Karpas-422 (cell line): ENCODE data around the gene RASL10B. TPM values are rescaled to one million over a fixed set of nuclear protein-coding genes. Genes with fewer than 3 reads are reported as not detected.

Experiments used
- DNase-seq: peaks from one replicate; pipeline ENCODE4 v3.0.0-alpha.2; 2015
- H2AFZ ChIP-seq: fragments of 200-600 bp; sonication (generic); 2 replicates; pipeline ENCODE4 v1.6.1; 2014; ENCODE audit warnings: antibody characterized with exemption, low read length, mixed read lengths
- H3K27ac ChIP-seq: fragments of 200-600 bp; sonication (generic); 2 replicates; pipeline ENCODE4 v1.5.1; 2014; ENCODE audit warnings: mild to moderate bottlenecking, low read length, moderate library complexity
- H3K27me3 ChIP-seq: fragments of 200-600 bp; sonication (generic); 2 replicates; pipeline ENCODE4 v1.6.1; 2014; ENCODE audit warnings: low read length, mixed read lengths
- H3K36me3 ChIP-seq: fragments of 200-600 bp; sonication (generic); 2 replicates; pipeline ENCODE4 v1.6.1; 2014; ENCODE audit warnings: low read length, mixed read lengths; ENCODE audit not compliant: insufficient read depth
- H3K4me1 ChIP-seq: fragments of 200-600 bp; sonication (generic); 2 replicates; pipeline ENCODE4 v1.6.1; 2014; ENCODE audit warnings: mild to moderate bottlenecking, low read length, mixed read lengths
- H3K4me2 ChIP-seq: fragments of 200-600 bp; sonication (generic); 2 replicates; pipeline ENCODE4 v1.6.1; 2014; ENCODE audit warnings: low read length, low read depth, mild to moderate bottlenecking; ENCODE audit not compliant: poor library complexity, severe bottlenecking
- H3K4me3 ChIP-seq: fragments of 200-600 bp; sonication (generic); 2 replicates; pipeline ENCODE4 v1.5.1; 2014; ENCODE audit warnings: mild to moderate bottlenecking, antibody characterized with exemption, low read length, mixed read lengths
- H3K79me2 ChIP-seq: fragments of 200-600 bp; sonication (generic); 2 replicates; pipeline ENCODE4 v1.6.1; 2014; ENCODE audit warnings: mild to moderate bottlenecking, low read length, mixed read lengths
- H3K9ac ChIP-seq: fragments of 200-600 bp; sonication (generic); 2 replicates; pipeline ENCODE4 v1.6.0; 2014; ENCODE audit warnings: low read length
- H3K9me2 ChIP-seq: fragments of 200-600 bp; sonication (generic), shearing (Covaris generic); replicated peaks from 2 replicates; pipeline ENCODE4 v1.6.0; 2014; ENCODE audit warnings: mild to moderate bottlenecking, low read length, moderate library complexity; ENCODE audit not compliant: insufficient read depth
- H3K9me3 ChIP-seq: fragments of 300-700, 200-600 bp; sonication (generic); 2 replicates; pipeline ENCODE4 v1.6.1; 2014; ENCODE audit warnings: low read length, mixed read lengths
- H4K20me1 ChIP-seq: fragments of 200-600 bp; sonication (generic); 2 replicates; pipeline ENCODE4 v1.6.1; 2014; ENCODE audit warnings: mild to moderate bottlenecking, antibody characterized with exemption, low read length, low read depth; ENCODE audit not compliant: insufficient read depth
- total RNA-seq: library from RNA; depleted of rRNA; stranded (reverse); fragments of >200 nt; shearing (Covaris generic); gene quantifications from 2 replicates; pipeline ENCODE4 v1.2.3, GENCODE V29; 2014; ENCODE audit warnings: low replicate concordance

RASL10B gene
- total RNA-seq, 1 experiment from 2014 or later, result not detected

- Histone ChIP-seq H3K9ac (no peak overlapping the region), H3K9me2 (no peaks in the 10 kb centered on the region), H3K36me3 (no peaks in the 10 kb centered on the region), H3K4me1 (no peaks in the 10 kb centered on the region), H3K27ac (no peak overlapping the region), H3K4me3 (no peak overlapping the region), H4K20me1 (0 out of 2 replicates have a peak, but pooled peaks cover 4% of the 10 kb centered on the region), H3K4me2 (no peak overlapping the region), H3K9me3 (no peaks in the 10 kb centered on the region), H2AFZ (no peak overlapping the region), H3K27me3 (no peaks in the 10 kb centered on the region), H3K79me2 (no peaks in the 10 kb centered on the region)
- DNase-seq, result no peak
Observed at GRCh38 chr17:35740216-35740615, 8.8 kb downstream of the RASL10B start.

- no peak overlapping the region for H3K4me3 ChIP-seq
- H3K36me3 ChIP-seq, result no peaks in the 10 kb centered on the region
- H3K9ac ChIP-seq, result no peak overlapping the region
- no peak for DNase-seq
- no peaks in the 10 kb centered on the region for H3K27me3 ChIP-seq
- H3K4me1 ChIP-seq, result no peaks in the 10 kb centered on the region
- H3K79me2 ChIP-seq, result no peaks in the 10 kb centered on the region
- H2AFZ ChIP-seq, result no peak overlapping the region
- H3K9me3 ChIP-seq, result no peaks in the 10 kb centered on the region
- no peaks in the 10 kb centered on the region for H3K9me2 ChIP-seq
- H4K20me1 ChIP-seq, result 0 out of 2 replicates have a peak, but pooled peaks cover 4% of the 10 kb centered on the region
- H3K4me2 ChIP-seq, result no peak overlapping the region
- H3K27ac ChIP-seq, result no peak overlapping the region
Observed at GRCh38 chr17:35740997-35741931, 9.8 kb downstream of the RASL10B start.

- Histone ChIP-seq H4K20me1 (0 out of 2 replicates have a peak, but pooled peaks cover 4% of the 10 kb centered on the region), H3K9me3 (no peaks in the 10 kb centered on the region), H3K4me3 (no peak overlapping the region), H3K36me3 (no peaks in the 10 kb centered on the region), H3K4me1 (no peaks in the 10 kb centered on the region), H2AFZ (no peak overlapping the region), H3K4me2 (no peak overlapping the region), H3K79me2 (no peaks in the 10 kb centered on the region), H3K27ac (no peak overlapping the region), H3K9me2 (no peaks in the 10 kb centered on the region), H3K27me3 (no peaks in the 10 kb centered on the region), H3K9ac (no peak overlapping the region)
- no peak for DNase-seq
Observed at GRCh38 chr17:35742496-35742895, 11.1 kb downstream of the RASL10B start.

- Histone ChIP-seq H3K79me2 (no peaks in the 10 kb centered on the region), H3K9me2 (no peaks in the 10 kb centered on the region), H2AFZ (no peak overlapping the region), H3K9me3 (no peaks in the 10 kb centered on the region), H3K36me3 (no peaks in the 10 kb centered on the region), H3K9ac (no peak overlapping the region), H3K27ac (no peak overlapping the region), H3K4me2 (no peak overlapping the region), H3K4me1 (no peaks in the 10 kb centered on the region), H4K20me1 (0 out of 2 replicates have a peak, but pooled peaks cover 4% of the 10 kb centered on the region), H3K4me3 (no peak overlapping the region), H3K27me3 (no peaks in the 10 kb centered on the region)
- DNase-seq, result no peak
Observed at GRCh38 chr17:35742896-35743477, 11.5 kb downstream of the RASL10B start.

- peak; percentile 78 for DNase-seq
- no peak overlapping the region for H3K4me3 ChIP-seq
- H3K36me3 ChIP-seq, result no peaks in the 10 kb centered on the region
- H3K9me3 ChIP-seq, result no peaks in the 10 kb centered on the region
- H3K4me2 ChIP-seq, result no peak overlapping the region
- no peak overlapping the region for H2AFZ ChIP-seq
- H3K4me1 ChIP-seq, result no peaks in the 10 kb centered on the region
- 0 out of 2 replicates have a peak, but pooled peaks cover 4% of the 10 kb centered on the region for H4K20me1 ChIP-seq
- no peak overlapping the region for H3K27ac ChIP-seq
- no peaks in the 10 kb centered on the region for H3K27me3 ChIP-seq
- no peaks in the 10 kb centered on the region for H3K9me2 ChIP-seq
- H3K79me2 ChIP-seq, result no peaks in the 10 kb centered on the region
- no peak overlapping the region for H3K9ac ChIP-seq
Observed at GRCh38 chr17:35743626-35744328, 12.3 kb downstream of the RASL10B start.

GRCh38 chr17:35744830-35745229 is 13.4 kb downstream of the RASL10B start:
- H3K27ac ChIP-seq, result no peak overlapping the region
- no peaks in the 10 kb centered on the region for H3K9me3 ChIP-seq
- no peaks in the 10 kb centered on the region for H3K27me3 ChIP-seq

GRCh38 chr17:35745246-35745645 is 13.8 kb downstream of the RASL10B start:
- Histone ChIP-seq H3K4me2 (no peak overlapping the region), H3K27ac (no peak overlapping the region), H2AFZ (no peak overlapping the region), H3K9ac (no peak overlapping the region), H3K4me3 (no peak overlapping the region), H4K20me1 (0 out of 2 replicates have a peak, but pooled peaks cover 4% of the 10 kb centered on the region), H3K79me2 (no peaks in the 10 kb centered on the region), H3K36me3 (no peaks in the 10 kb centered on the region), H3K9me3 (no peaks in the 10 kb centered on the region), H3K4me1 (no peaks in the 10 kb centered on the region), H3K27me3 (no peaks in the 10 kb centered on the region), H3K9me2 (no peaks in the 10 kb centered on the region)
- DNase-seq, result no peak

More at GRCh38 chr17:35744830-35745229, 13.4 kb downstream of the RASL10B start:
- Histone ChIP-seq H3K79me2 (no peaks in the 10 kb centered on the region), H3K4me1 (no peaks in the 10 kb centered on the region), H3K9me2 (no peaks in the 10 kb centered on the region), H3K36me3 (no peaks in the 10 kb centered on the region), H3K9ac (no peak overlapping the region), H3K4me2 (no peak overlapping the region), H4K20me1 (0 out of 2 replicates have a peak, but pooled peaks cover 4% of the 10 kb centered on the region), H3K4me3 (no peak overlapping the region), H2AFZ (no peak overlapping the region)
- no peak for DNase-seq
